Fibroblast of skin of abdomen (primary cell): ENCODE measurements around the gene LRRC14B.
"Not testable (repeated sequence)": the region's sequence is repeated elsewhere in the genome, so short reads cannot be mapped to it uniquely, and the experiment has no call there.

ENCODE experiments used
- DNase-seq: peaks from one replicate; pipeline ENCODE4 v3.0.0-alpha.2; 2013

Gene LRRC14B

DNA sequence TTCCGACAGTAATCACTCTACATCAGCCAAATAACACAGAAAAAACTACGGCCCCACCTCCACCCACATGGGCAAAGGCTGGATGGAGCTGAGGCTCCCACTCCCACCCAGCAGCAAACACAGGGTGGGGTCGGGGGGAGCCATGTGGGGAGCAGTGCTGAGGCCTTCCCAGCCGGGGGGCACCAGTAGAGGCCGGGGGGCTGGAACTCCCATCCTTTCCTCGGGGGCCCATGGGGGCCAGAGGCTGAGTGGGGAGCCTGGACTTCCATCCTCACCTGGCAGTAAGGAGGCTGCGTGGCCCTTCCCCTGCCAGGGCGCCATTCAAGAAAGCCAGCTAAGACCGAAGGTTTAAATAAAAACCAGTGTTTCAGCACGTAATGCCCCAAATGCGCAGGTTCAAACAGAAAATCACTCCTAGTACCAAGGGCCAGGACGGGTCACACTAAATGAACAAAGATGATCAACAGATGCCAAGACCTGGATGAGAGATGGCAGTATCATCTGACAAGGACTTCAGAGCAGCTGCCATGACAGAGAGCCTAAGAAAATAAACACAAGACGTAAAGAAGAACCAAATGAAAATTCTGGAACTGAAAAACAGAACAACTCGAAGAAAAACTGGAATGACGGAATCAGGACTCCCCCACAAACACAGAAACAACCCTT lies 17.3 kb downstream of the LRRC14B start:
- DNase-seq = no peak

DNA sequence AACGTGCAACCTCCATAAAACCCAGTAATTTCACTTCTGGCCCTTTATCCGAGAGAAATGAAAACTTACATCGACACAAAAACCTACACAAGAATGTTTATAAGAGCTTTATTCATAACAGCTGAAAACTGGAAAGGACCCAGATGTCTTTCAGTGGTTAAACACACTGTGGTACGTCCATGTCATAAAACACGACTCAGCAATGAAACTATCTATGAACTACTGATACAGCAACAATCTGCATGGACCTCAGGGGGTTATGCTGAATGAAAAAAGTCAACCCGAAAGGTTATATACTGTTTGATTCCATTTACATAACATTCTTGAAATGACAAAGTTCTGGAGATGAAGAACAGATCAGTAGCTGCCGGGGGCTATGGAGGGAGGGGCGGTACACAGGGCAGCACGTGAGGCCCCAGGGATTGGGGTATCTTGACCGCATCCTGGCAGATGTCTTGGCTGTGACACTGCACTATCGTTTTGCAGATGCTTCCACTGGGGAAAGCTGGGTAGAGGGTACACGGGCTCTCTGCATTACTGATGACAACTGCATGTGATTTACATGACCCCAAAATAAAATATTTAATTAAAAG lies 22.6 kb downstream of the LRRC14B start:
- no peak for DNase-seq

DNA sequence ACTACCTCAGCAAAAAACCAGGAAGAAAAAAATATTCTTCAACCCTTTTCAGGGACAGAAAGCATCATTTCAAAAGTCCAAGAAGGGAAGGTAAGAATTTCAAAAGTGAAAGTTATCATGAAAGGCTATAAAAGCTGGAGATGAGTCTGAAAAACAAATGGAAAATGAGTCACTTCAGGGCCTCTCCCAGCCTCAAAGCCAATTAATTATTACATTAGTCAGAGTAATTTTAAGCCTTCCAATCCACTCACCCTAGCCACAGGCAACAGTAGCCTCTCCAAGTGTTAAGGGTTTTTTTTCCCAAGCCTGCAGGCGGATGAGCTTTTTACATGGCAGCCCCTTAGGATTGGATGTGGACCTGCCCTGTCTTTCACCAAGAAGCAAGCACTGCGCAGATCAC lies 24.0 kb downstream of the LRRC14B start:
- peak; percentile 28 for DNase-seq

DNA sequence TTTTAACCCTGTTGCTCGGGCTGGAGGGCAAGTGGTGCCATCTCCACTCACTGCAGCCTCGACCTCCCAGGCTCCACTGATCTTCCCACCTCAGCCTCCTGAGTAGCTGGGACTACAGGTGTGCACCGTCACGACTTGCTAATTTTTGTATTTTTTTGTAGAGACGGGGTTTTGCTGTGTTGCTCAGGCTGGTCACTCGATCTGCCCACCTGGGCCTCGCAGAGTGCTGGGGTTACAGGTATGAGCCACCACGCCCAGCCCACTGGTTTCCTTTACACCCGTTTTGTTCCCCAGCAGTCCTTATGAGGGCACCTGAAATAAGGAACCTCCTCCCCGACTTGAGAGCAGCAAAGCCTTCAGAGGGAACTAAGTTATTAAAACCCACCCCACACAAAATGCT lies 24.8 kb downstream of the LRRC14B start:
- DNase-seq = not testable (repeated sequence)

DNA sequence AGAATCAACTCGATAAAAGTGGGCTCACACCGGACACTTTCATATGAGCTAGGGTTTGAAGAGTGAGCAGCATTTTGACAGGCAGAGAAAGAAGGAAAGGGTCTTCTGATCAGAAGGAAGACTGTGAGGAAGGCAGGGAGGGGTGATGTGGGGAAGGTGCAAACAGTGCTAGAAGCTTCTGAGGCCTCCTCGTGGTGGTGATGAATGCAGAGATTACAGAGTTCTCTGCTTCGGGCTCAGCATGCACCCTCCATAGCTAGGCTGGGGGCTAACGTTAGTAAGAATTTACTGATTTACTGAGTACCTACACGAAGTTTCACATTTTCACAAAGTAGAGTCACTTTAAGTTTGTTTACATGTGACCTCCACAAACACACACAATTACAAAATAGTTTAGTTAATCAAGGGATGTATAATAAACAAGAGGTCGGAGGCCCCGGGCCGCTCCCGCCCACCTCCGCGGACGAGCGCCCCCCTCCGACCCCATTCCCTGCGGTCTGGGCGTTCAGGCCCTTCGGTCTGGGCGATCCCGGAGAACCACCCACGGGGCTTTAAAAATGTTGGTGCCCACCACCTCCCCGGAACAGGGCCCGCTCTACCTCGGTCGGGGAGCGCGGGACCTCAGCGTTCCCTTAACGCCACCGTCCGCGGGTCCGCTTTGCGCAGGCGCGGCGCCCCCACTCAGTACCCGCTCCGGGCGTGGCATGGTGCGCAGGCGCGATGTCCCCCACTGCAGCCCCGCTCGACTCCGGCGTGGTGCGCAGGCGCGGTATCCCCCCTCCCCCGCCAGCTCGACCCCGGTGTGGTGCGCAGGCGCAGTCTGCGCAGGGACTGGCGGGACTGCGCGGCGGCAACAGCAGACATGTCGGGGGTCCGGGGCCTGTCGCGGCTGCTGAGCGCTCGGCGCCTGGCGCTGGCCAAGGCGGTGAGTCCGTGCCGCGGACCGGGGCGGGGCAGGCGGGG lies 26.5 kb downstream of the LRRC14B start, which contains the start of the genes CCDC127 and SDHA:
CCDC127 (minus strand) TSS at position 660 of the 963 bp plus-strand sequence. CDS start 1,304 bp downstream, outside the sequence.
SDHA (plus strand) TSS at position 827 of the 963 bp plus-strand sequence; CDS start at position 863, 36 bp downstream.
- peak; percentile 92 for DNase-seq

DNA sequence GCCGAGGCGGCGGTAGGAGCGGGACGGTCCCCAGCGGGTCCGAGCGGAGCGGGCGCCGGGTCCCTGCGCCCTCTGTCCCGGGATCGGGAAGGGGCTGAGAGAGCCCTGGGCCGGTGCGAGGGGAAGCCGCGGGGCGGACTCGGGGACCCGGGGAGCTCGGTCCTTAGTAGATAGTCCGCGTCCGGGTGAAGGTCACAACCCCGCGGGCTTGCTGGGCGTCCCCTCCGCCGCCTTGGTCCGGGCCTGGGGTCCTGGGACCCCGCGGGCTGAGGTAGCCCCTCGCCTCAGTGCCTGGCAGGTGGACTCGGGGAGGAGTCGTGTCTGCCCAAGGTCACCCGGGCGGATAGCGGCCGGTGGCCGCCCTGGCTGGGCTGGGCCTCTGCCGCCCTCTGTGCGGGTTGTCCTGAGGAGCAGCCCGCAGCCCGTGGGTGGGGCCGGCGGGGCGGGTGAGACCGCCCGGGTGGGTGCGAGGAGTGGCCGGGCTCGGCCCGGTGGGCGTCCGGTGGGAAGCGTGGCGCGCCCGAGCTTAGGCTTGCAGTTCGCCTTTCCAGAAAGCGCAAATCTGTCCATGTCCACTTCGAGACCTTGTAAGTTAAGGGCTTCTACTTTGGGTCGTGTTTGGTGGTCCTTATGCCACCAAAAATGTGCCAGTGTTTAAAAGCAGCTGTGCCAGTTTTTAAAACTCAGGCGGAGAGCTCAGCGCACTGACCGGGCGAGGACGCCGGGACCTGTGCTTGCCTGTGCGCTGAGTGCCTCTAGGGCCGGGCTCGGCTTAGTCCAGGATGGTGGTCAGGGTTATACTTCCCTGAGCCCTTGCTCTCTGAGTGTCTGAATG lies 27.4 kb downstream of the LRRC14B start:
- peak; percentile 21 for DNase-seq

DNA sequence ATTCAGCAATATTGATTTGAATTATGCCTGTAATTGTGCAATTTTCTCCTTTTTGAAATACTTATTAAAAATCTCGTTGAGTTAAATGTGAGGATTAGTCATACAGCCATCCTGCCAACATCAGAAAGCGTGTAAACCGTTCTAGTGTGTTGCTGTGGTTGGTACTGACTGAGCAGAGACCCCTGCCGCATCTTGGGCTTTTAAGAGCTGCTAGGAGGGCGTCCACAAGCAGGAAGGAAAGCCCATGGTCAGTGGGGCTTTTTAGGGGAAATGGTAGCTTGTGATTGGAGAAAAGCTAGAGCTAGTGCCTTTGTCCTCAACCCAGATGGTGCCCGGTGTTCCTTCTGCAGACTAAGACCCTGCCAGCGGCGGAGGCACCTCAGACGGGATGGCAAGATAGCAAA lies 28.2 kb downstream of the LRRC14B start:
- DNase-seq = peak; percentile 23

DNA sequence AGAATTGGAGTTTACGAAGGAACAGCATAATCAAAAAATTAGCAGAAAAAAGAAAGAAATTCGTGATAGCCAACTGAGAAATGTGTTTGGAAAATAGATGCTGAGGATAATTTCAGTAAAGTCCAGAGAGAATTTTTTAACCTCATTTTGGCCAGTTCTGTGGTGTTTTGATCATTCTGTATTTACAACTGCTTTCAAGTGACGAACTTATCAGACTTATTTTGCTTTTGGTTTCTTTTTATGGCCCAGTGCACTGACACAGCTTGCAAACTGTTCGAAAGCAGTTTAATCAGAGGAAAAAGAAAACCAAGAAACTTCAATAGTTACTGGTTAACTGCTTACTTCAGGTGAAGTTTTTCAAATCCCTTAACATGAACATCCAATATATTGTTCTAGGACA lies 28.7 kb downstream of the LRRC14B start:
- no peak for DNase-seq

DNA sequence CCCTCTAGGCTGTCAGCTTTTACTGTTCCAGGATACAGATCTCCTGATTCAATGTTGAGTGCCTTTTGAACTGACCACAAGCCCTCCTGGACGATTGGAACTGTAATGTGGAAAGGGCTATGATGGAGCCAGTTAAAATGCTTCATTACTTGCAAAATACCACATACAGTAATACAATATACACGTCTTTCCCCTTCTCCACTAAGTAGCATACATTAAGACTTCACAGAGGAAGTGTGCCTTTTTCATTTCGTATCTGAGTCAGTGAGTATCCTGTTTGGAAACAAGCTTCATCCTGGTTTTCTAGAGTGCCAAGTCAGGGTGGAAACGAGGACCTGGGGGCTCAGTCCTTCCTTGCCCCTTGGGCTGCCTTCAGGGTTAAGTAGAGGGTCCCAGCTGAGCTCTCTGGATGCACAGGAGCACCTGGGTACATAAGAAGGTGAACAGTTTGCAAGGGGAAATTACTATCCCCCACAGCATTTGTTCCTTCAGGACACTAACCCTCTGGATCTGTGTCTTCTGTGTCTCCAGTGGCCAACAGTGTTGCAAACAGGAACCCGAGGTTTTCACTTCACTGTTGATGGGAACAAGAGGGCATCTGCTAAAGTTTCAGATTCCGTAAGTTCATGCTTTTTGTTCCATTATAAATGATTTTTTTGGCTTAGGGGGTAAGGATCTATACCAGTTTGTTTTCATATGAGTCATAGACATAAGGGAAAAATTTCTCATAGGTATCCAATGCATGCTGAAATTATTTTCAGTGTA lies 31.8 kb downstream of the LRRC14B start:
- not testable (repeated sequence) for DNase-seq

DNA sequence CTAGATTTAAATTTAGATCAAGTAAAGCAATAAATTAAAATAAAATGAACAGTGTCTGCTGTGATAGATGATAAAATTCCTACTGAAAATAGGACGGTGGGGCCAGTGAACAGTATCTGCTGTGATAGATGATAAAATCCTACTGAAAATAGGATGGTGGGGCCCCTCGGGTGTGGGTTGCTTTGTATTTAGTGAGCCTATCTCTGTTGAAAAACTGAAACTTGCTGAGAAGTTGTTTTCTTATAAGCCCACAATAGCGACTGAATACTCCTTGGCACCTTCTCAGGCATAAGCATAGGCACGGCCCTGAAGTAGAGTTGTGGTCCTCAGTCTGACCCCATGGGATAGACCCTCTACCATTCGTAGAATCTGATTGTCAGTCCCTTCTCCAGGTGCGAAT lies 32.5 kb downstream of the LRRC14B start:
- DNase-seq = no peak

DNA sequence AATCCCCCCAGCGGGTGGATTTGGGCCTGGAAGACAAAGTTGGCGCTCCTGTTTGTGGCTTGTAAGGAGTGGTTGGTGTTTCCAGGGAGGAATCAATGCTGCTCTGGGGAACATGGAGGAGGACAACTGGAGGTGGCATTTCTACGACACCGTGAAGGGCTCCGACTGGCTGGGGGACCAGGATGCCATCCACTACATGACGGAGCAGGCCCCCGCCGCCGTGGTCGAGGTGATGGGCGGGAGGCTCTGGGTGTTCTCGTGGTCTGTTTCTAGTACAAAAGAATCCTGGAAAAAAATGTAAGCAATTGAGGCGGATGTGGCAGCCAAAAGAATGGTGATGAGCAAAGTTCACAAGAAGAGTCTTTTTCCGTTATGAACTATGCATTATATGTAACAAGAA lies 34.0 kb downstream of the LRRC14B start:
- no peak for DNase-seq

DNA sequence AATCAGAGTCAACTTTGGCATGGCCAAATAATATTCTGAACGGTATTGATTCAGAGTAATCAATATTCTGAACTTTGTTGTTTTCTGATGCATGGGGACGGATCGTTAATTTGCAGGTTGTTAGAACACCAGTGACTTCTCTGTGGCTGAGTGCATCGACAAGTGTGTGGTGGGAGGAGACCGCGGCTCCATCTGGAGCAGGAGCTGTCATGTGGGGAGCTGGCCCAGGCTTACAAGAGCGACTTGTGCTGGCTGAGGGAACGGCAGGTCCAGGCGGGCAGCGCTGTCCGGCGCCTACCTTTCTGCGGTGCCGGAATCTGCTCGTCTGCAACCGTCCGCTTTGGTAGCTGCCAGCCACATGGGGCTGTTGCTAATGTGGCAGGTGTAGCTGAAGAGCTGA lies 36.1 kb downstream of the LRRC14B start:
- DNase-seq = not testable (repeated sequence)

DNA sequence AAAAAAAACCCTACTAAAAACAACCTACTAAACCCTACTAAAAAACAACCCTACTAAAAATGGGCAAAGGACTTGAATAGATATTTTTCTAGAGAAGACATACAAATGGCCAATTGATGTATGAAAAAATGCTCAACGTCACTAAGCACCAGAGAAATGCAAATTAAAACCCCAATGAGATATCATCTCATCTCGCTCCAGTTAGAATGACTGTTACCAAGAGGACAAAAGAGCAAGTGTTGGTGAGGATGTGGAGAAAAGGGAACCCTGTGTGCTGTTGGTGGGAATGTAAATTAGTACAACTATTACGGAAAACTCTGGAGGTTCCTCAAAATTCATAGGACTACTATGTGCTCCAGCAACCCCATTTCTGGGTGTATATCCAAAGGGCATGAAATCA lies 37.6 kb downstream of the LRRC14B start:
- no peak for DNase-seq

DNA sequence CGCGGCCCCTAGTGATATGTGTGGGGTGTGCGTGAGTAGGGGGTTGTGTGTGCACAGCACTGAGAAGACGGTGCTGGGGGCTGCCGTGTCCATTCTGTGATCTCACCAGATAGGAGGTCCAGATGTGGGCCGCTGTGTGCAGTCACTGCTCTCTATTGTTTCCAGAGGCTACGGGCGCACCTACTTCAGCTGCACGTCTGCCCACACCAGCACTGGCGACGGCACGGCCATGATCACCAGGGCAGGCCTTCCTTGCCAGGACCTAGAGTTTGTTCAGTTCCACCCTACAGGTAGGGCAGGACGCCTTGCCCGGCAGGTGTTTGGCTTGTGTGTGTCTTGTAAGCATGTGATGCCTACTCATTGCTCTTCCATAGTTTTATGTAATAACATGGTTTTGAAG lies 39.4 kb downstream of the LRRC14B start:
- DNase-seq = no peak

DNA sequence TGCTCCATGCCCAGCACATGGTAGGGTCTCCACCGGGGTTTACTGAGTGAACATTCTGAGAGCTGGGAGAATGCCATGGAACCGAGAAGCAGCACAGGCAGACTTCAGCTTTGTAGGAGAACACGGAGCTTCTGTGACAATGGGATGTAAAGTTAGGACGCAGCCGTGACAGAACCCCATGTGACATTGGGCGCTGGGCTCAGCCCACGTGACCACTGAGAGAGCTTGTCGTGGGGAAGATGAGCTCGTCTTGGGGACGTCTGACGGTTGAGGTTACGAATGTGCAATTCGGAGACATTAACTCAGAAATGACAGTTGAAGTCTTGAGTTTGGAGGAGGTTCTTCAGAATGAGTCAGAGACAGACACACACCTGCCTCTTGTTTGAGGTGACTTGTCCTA lies 40.4 kb downstream of the LRRC14B start:
- no peak for DNase-seq

DNA sequence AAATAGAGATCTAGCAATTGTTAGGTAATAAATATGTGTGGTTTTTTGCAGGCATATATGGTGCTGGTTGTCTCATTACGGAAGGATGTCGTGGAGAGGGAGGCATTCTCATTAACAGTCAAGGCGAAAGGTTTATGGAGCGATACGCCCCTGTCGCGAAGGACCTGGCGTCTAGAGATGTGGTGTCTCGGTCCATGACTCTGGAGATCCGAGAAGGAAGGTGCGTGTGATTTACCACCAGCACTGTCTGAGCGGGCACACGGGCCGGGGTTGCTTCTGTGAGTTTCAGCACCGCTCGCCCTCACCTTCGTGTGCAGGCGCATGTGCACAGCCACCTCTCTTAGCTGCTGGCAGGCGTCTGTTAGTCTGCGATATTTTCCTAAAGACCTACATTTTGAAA lies 42.1 kb downstream of the LRRC14B start:
- DNase-seq = not testable (repeated sequence)

DNA sequence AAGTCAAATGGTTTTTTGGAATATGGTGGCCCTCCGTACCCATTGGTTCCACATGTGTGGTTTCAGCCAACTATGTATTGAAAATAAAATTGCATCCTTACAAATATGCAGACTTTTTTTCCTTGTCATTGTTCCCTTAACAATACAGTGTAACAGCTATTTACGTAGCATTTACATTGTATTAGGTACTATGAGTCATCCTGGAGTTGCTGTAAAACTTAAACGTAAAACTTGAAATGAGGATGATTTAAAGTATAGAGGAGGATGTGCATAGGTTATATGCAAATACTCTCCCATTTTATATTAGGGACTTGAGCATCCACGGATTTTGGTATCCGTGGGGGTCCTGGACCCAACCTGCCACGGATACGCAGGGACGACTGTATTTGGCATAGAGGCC lies 43.2 kb downstream of the LRRC14B start:
- no peak for DNase-seq

DNA sequence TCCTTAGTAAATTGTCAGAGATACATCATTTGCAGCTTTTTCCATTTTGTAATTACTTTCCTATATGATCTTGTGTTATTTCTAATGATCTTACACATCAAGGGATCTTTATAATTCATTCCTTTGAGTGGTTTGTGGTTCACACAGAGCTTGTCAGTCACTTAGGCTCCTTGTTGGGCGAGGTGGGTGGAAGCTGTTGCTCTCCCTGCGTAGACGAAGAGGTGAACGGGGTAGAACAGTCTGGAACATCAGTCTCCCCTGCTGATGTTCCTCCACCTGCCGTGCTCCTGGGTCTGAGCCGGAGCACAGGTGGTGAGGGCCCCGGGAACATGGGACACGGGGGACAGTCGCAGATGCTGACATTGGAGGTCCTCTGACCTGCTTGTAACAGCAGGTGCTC lies 44.2 kb downstream of the LRRC14B start:
- not testable (repeated sequence) for DNase-seq

DNA sequence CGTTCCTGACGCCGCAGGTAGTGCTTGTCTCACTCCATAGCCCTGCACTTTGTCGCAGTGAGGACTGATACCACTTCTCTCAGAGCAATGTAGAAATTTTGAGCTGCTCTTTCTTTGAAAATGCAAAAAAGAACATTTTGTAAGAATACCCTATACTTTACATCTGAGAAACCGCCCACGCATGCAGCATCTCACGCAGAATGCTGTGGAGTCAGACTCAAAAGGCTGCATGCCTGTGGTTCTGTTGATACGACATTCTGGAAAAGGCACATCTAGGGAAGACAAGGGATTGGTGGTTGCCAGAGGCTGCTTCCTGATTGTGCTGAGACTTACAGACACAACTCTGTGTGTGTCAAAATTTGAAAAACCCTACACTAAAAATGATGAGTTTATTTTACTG lies 46.6 kb downstream of the LRRC14B start:
- not testable (repeated sequence) for DNase-seq

DNA sequence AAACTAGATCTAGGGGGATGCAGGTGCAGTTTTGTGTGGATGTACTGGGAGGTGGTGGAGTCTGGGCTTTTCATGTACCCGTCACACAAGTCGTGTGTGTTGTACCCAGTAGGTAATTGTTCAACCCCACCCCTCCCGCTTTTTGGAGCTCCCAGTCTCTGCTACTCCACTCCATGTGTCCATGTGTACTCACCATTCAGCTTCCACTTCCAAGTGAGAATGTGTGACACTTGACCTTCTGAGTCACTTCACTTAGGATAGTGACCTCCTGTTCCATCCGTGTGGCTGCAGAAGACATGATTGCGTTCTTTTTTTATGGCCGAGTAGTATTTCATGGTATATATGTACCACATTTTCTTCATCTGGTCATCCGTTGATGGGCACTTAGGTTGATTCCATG lies 49.3 kb downstream of the LRRC14B start:
- DNase-seq = not testable (repeated sequence)

DNA sequence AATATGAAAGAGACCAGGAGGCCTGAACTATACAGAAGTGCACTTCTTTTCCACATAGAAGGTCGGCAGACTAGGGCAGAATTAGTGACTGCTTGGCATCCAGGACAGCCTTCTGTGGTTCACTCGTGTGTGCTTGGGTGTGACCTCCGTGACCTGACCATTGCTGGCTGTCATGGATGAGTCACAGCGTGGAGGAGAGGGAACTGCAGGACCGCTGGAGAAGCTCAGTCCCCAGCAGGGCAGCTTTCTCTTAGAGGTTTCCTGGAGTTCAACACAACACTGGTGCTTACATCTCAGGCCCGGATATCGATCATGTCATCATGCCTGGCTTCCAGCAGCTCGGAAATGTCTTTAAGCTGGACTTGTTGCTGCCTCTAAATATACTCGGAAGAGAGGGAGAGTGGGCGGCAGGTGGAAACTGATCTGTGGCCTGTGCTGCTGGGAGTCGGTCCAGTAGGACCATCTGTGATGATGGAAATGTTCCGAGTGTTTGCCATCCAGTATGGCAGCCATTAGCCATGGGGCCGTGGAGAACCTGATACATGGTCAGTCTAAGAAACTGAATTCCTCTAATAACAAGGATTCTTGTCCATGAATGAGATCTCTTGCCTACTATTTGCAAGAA lies 49.9 kb downstream of the LRRC14B start:
- DNase-seq = not testable (repeated sequence)
